Keratinocyte (primary cell): Measurements from ENCODE around the gene HSD17B4. TPM values are rescaled to one million over a fixed set of nuclear protein-coding genes. Genes with fewer than 3 reads are reported as not detected.

Experiments used
- DNase-seq: peaks from one replicate; pipeline ENCODE4 v3.0.0-alpha.2; 2011; ENCODE audit warnings: low read depth, missing footprints, low spot score
- FAIRE-seq: peaks from 2 replicates; lab custom pipeline; 2011; peaks lifted over from hg19 to GRCh38; lab: Jason Lieb, UNC
- H2AFZ ChIP-seq: 2 replicates; pipeline ENCODE4 v1.6.0; 2012; ENCODE audit warnings: low read length, control low read depth, inconsistent platforms; ENCODE audit not compliant: control insufficient read depth
- H3K27ac ChIP-seq: 2 replicates; pipeline ENCODE4 v1.5.1; 2011; ENCODE audit warnings: low read length; ENCODE audit not compliant: control insufficient read depth, insufficient read depth
- H3K27me3 ChIP-seq: 3 replicates; pipeline ENCODE4 v1.6.0; 2011; ENCODE audit warnings: low read length; ENCODE audit not compliant: control insufficient read depth, insufficient read depth; ENCODE audit errors: extremely low read depth
- H3K36me3 ChIP-seq, 2 experiments: 2 replicates in 1 of 2; 3 replicates in 1 of 2; pipeline ENCODE4 v1.5.1; 2011; ENCODE audit warnings: low read length in 2 of 2, mild to moderate bottlenecking in 1 of 2; ENCODE audit not compliant: control insufficient read depth in 2 of 2, insufficient read depth in 2 of 2; ENCODE audit errors: extremely low read depth in 1 of 2
- H3K4me1 ChIP-seq: 3 replicates; pipeline ENCODE4 v1.5.1; 2011; ENCODE audit warnings: low read length; ENCODE audit not compliant: control insufficient read depth, insufficient read depth; ENCODE audit errors: extremely low read depth
- H3K4me2 ChIP-seq: 3 replicates; pipeline ENCODE4 v1.6.0; 2011; ENCODE audit warnings: low read depth, low read length; ENCODE audit not compliant: control insufficient read depth, insufficient read depth; ENCODE audit errors: extremely low read depth
- H3K4me3 ChIP-seq, 3 experiments: fragments of 200-600 bp in 1 of 3; sonication (generic) in 1 of 3; 2 replicates in 2 of 3; 3 replicates in 1 of 3; pipeline ENCODE4 v1.5.1; 2011 to 2016; ENCODE audit warnings: low read length in 3 of 3, mild to moderate bottlenecking in 3 of 3, control low read depth in 2 of 3, inconsistent platforms in 1 of 3, low read depth in 1 of 3, mixed read lengths in 1 of 3, mixed run types in 1 of 3, moderate library complexity in 1 of 3; ENCODE audit not compliant: control insufficient read depth in 2 of 3, insufficient read depth in 2 of 3; ENCODE audit errors: extremely low read depth in 1 of 3
- H3K79me2 ChIP-seq: 2 replicates; pipeline ENCODE4 v1.6.0; 2012; ENCODE audit warnings: low read length; ENCODE audit not compliant: control insufficient read depth, insufficient read depth
- H3K9ac ChIP-seq: 3 replicates; pipeline ENCODE4 v1.6.0; 2011; ENCODE audit warnings: low read length; ENCODE audit not compliant: control insufficient read depth, insufficient read depth; ENCODE audit errors: extremely low read depth
- H3K9me1 ChIP-seq: 3 replicates; pipeline ENCODE4 v1.6.0; 2011; ENCODE audit warnings: low read length; ENCODE audit not compliant: control insufficient read depth, insufficient read depth; ENCODE audit errors: extremely low read depth
- H3K9me3 ChIP-seq: 2 replicates; pipeline ENCODE4 v1.5.1; 2012; ENCODE audit warnings: low read depth, low read length; ENCODE audit not compliant: control insufficient read depth
- H4K20me1 ChIP-seq: 3 replicates; pipeline ENCODE4 v1.6.0; 2011; ENCODE audit warnings: low read length; ENCODE audit not compliant: control insufficient read depth, insufficient read depth; ENCODE audit errors: extremely low read depth
- CTCF ChIP-seq, 3 experiments: IDR thresholded peaks in 1 of 3; conservative IDR thresholded peaks in 1 of 3; optimal IDR thresholded peaks in 1 of 3; 2 replicates in 2 of 3; 3 replicates in 1 of 3; pipeline versions ENCODE3 to v1.5.1; 2011; ENCODE audit warnings: low read length in 3 of 3, mild to moderate bottlenecking in 3 of 3, moderate library complexity in 2 of 3, control low read depth in 1 of 3, inconsistent platforms in 1 of 3; ENCODE audit not compliant: insufficient read depth in 2 of 3; ENCODE audit errors: extremely low read depth in 1 of 3
- EZH2 ChIP-seq: IDR thresholded peaks from one replicate; pipeline ENCODE4 v1.6.1; 2012; ENCODE audit warnings: inconsistent platforms, mild to moderate bottlenecking, low read length, moderate library complexity
- dilution Hi-C: fragments of 300-500 bp; cut with MboI; formaldehyde crosslinking; loops from one replicate; pipeline ENCODE4 v1.7.0; 2020; ENCODE audit warnings: low sequenced_read_pairs; ENCODE audit not compliant: extremely low pct_ligation_motif_present
- polyA plus RNA-seq, 5 experiments: library from polyadenylated mRNA; depleted of rRNA in 3 of 5; stranded (reverse) in 3 of 5; stranded (forward) in 1 of 5; unstranded in 1 of 5; fragments of >200 nt; gene quantifications; 1 replicate in 1 of 5; 2 replicates in 3 of 5; 3 replicates in 1 of 5; pipeline versions ENCODE4 v1.2.1 to v1.2.3, GENCODE V29; 2011 to 2012; ENCODE audit warnings: missing spikeins in 2 of 5, low read depth in 1 of 5, low replicate concordance in 1 of 5

HSD17B4 gene
- polyA plus RNA-seq, 1 donor (not counting 4 experiments of a cell fraction or from before 2014, with no cell fraction given), result 154 TPM

DNA sequence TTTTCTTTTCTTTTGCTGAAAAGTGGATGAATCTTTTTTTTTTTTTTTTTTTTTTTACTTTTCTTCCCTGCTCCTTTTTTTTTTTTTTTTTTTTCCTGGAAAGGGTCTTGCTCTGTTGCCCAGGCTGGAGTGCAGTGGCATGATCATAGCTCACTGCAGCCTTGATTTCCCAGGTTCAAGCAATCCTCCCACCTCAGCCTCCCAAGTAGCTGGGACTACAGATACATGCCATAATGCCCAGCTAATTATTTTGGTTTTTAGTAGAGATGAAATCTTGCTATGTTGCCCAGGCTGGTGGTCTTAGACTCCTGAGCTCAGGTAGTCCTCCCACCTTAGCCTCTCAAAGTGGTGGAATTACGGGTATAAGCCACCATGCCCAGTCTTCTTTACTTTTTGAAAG, 20.9 kb downstream of the HSD17B4 start:
- DNase-seq (no peak), FAIRE-seq (no peak)
- Histone ChIP-seq H4K20me1 (no peaks in the 10 kb centered on the region), H3K9me3 (no peaks in the 10 kb centered on the region), H3K27me3 (no peaks in the 10 kb centered on the region), H3K4me2 (no peak overlapping the region), H3K9me1 (no peaks in the 10 kb centered on the region), H3K4me3 (no peak overlapping the region), H3K27ac (no peak overlapping the region), H3K79me2 (peaks cover 7% of the 10 kb centered on the region), H3K9ac (no peak overlapping the region), H2AFZ (no peak overlapping the region), H3K36me3 (peaks cover 0 to 2% of the 10 kb centered on the region in 2 experiments), H3K4me1 (no peaks in the 10 kb centered on the region)
- dilution Hi-C loops, result no loop called here
- TF ChIP-seq EZH2 (no peak), CTCF (optimal IDR thresholded peaks at IDR 0.05 in 1 of 3, IDR thresholded peaks at IDR 0.05 in 1 of 3, conservative IDR thresholded peaks at IDR 0.05 in 1 of 3; ENCODE audit: extremely low read depth in 1 of 3, insufficient read depth in 2 of 3, low read length in 3 of 3) (no peak)

- Histone ChIP-seq H3K9ac (no peak overlapping the region), H3K9me3 (no peaks in the 10 kb centered on the region), H3K4me1 (no peaks in the 10 kb centered on the region), H3K27me3 (no peaks in the 10 kb centered on the region), H3K36me3 (peaks cover 0 to 2% of the 10 kb centered on the region in 2 experiments), H3K79me2 (no peaks in the 10 kb centered on the region), H2AFZ (no peak overlapping the region), H3K4me2 (no peak overlapping the region), H3K4me3 (no peak overlapping the region), H3K27ac (no peak overlapping the region), H3K9me1 (no peaks in the 10 kb centered on the region), H4K20me1 (no peaks in the 10 kb centered on the region)
- dilution Hi-C loops, result no loop called here
- no peak for FAIRE-seq
- TF ChIP-seq CTCF (optimal IDR thresholded peaks at IDR 0.05 in 1 of 3, IDR thresholded peaks at IDR 0.05 in 1 of 3, conservative IDR thresholded peaks at IDR 0.05 in 1 of 3; ENCODE audit: extremely low read depth in 1 of 3, insufficient read depth in 2 of 3, low read length in 3 of 3) (no peak), EZH2 (no peak)
- DNase-seq, result no peak
Measured at GRCh38 chr5:119476341-119476740, 24.0 kb downstream of the HSD17B4 start.
